Mononuclear cell (primary cell): ENCODE measurements around the gene CCDC6. TPM values are rescaled to one million over a fixed set of nuclear protein-coding genes. Genes with fewer than 3 reads are reported as not detected.

Source experiments
- H3K27me3 ChIP-seq: 2 replicates; pipeline ENCODE4 v1.6.0; 2011; ENCODE audit warnings: low read length, control low read depth; ENCODE audit not compliant: insufficient read depth
- H3K4me1 ChIP-seq: 2 replicates; pipeline ENCODE4 v1.5.1; 2011; ENCODE audit warnings: mild to moderate bottlenecking, low read length, control low read depth; ENCODE audit not compliant: insufficient read depth
- H3K4me3 ChIP-seq: 2 replicates; pipeline ENCODE4 v1.5.1; 2011; ENCODE audit warnings: mild to moderate bottlenecking, low read length, moderate library complexity
- H3K9me3 ChIP-seq: 2 replicates; pipeline ENCODE4 v1.5.1; 2011; ENCODE audit warnings: low read depth, mild to moderate bottlenecking, control low read depth, low read length
- total RNA-seq: library from RNA; depleted of rRNA; stranded (reverse); fragments of >200 nt; gene quantifications from one replicate; pipeline ENCODE4 v1.2.3, GENCODE V29; 2012

CCDC6 gene
- total RNA-seq, 1 donor = 32.0 TPM

- H3K4me3 ChIP-seq = no peak overlapping the region
- no peaks in the 10 kb centered on the region for H3K4me1 ChIP-seq
- H3K9me3 ChIP-seq = no peaks in the 10 kb centered on the region
- no peaks in the 10 kb centered on the region for H3K27me3 ChIP-seq
Measured at GRCh38 chr10:59741583-59741982, 164.8 kb downstream of the CCDC6 start.

GRCh38 chr10:59741048-59741447 is 165.3 kb downstream of the CCDC6 start:
- H3K27me3 ChIP-seq = no peaks in the 10 kb centered on the region
- H3K4me1 ChIP-seq = no peaks in the 10 kb centered on the region
- H3K9me3 ChIP-seq = no peaks in the 10 kb centered on the region
- no peak overlapping the region for H3K4me3 ChIP-seq

Other genes with a start within 250 kb of the CCDC6 start
- not detected for gene SLC16A9, start 196.7 kb downstream of the CCDC6 start, total RNA-seq
- not detected for gene MRLN, start 153.1 kb downstream of the CCDC6 start, total RNA-seq